Right cardiac atrium (tissue), 5 donors: ENCODE data around the gene ZNF506. TPM values are rescaled to one million over a fixed set of nuclear protein-coding genes. Genes with fewer than 3 reads are reported as not detected.
"Not testable (repeated sequence)": the region's sequence is repeated elsewhere in the genome, so short reads cannot be mapped to it uniquely, and the experiment has no call there.

ENCODE experiments used
- ATAC-seq, 2 donors: fragments of 200-7000 bp; cut with Tn5 transposase; one replicate each; pipeline versions ENCODE4 v1.8.0 to v1.9.1; 2020; ENCODE audit warnings: moderate library complexity in 2 of 2, mild to moderate bottlenecking in 1 of 2
- DNase-seq, 3 donors: peaks; one replicate each; pipeline ENCODE4 v3.0.0-alpha.2; 2020
- H3K27ac ChIP-seq: one replicate; pipeline ENCODE4 v1.5.1; 2013; ENCODE audit warnings: mild to moderate bottlenecking, low read length, control low read depth, moderate library complexity
- H3K27me3 ChIP-seq: one replicate; pipeline ENCODE4 v1.6.1; 2013; ENCODE audit not compliant: control insufficient read depth, insufficient read depth
- H3K4me1 ChIP-seq: one replicate; pipeline ENCODE4 v1.6.1; 2013; ENCODE audit warnings: low read length; ENCODE audit not compliant: control insufficient read depth, insufficient read depth
- H3K4me3 ChIP-seq: one replicate; pipeline ENCODE4 v1.5.1; 2013; ENCODE audit warnings: low read length, control low read depth
- H3K9me3 ChIP-seq: one replicate; pipeline ENCODE4 v1.6.1; 2013; ENCODE audit warnings: low read length; ENCODE audit not compliant: control insufficient read depth
- whole genome bisulfite sequencing: extraction: QIAGEN DNeasy Blood & Tissue Kit; methylation state at CpG from one replicate; pipeline ENCODE4 v1.1.7; 2013; 5-methylcytosine and 5-hydroxymethylcytosine counted together
- intact Hi-C, 4 donors: fragments of 100-400 bp; cut with DNase I; formaldehyde crosslinking; loops; one replicate each; pipeline versions ENCODE4 v1.11.0 to v1.14.0; 2022 to 2023
- polyA plus RNA-seq: library from polyadenylated mRNA; stranded (reverse); fragments of 200-250 nt; gene quantifications from one replicate; pipeline ENCODE4 v1.2.3, GENCODE V29; 2013
- total RNA-seq, 4 donors: library from RNA; stranded (reverse); fragmentation: NEBNext Ultra II Directional; extraction: Animal tissue kit (Norgen Biotek cat#: 25700); gene quantifications; one replicate each; pipeline ENCODE4 v1.2.1, GENCODE V29; 2021
- donor health status: healthy with polysubstance abuse.
- donor health status: DM: no; HTN: yes; CAD: no.
- donor health status: DM: no; HTN: no; CAD: no.
- donor health status: DM: no; HTN: yes; CAD: no; lungs with severe emphysema.
- donor health status: DM: yes; HTN: yes; CAD: no.

The ZNF506 gene
- total and polyA plus RNA-seq, 5 donors: 6.6 to 17.4 (median 14.9) TPM

- Histone ChIP-seq H3K9me3 (no peaks in the 10 kb centered on the region), H3K27me3 (no peaks in the 10 kb centered on the region), H3K4me1 (no peaks in the 10 kb centered on the region), H3K4me3 (no peak overlapping the region), H3K27ac (no peak overlapping the region)
- intact Hi-C loops: no loop called here
- no peak for DNase-seq
- 91% methylated on average over 11 of the region's 11 CpGs for WGBS
- no peak for ATAC-seq
Measured at GRCh38 chr19:19826875-19827274, 5.3 kb upstream of the ZNF506 start.

GRCh38 chr19:19823916-19824315 lies 2.4 kb upstream of the ZNF506 start:
- DNase-seq (no peak), ATAC-seq (no peak)
- Histone ChIP-seq H3K4me1 (no peaks in the 10 kb centered on the region), H3K27ac (no peak overlapping the region), H3K4me3 (no peak overlapping the region), H3K27me3 (no peaks in the 10 kb centered on the region), H3K9me3 (no peaks in the 10 kb centered on the region)
- WGBS: 80% methylated on average over 2 of the region's 2 CpGs
- intact Hi-C loops: no loop called here

- H3K4me3 ChIP-seq: peak overlapping the region; percentile 71
- ATAC-seq (peak; percentile 11 to 38), DNase-seq (peak in 2 of 3 donors; percentile 25 to 53)
- peak overlapping the region; percentile 62 for H3K27ac ChIP-seq
- intact Hi-C loops, H3K27me3 ChIP-seq, H3K4me1 ChIP-seq, H3K9me3 ChIP-seq: not testable (repeated sequence)
- WGBS: 3% methylated on average over 11 of the region's 11 CpGs
Measured at GRCh38 chr19:19821976-19822375, 426 bp upstream of the ZNF506 start.

- Histone ChIP-seq H3K4me1 (no peaks in the 10 kb centered on the region), H3K4me3 (peak overlapping the region; percentile 71), H3K9me3 (no peaks in the 10 kb centered on the region), H3K27me3 (no peaks in the 10 kb centered on the region), H3K27ac (peak overlapping the region; percentile 97)
- 9% methylated on average over 17 of the region's 17 CpGs for WGBS
- intact Hi-C loops: no loop called here
- ATAC-seq (no peak), DNase-seq (no peak)
Measured at GRCh38 chr19:19820774-19821320, 703 bp downstream of the ZNF506 start.

- H3K4me1 ChIP-seq: peaks cover 1% of the 10 kb centered on the region
- intact Hi-C loops: no loop called here
- no peaks in the 10 kb centered on the region for H3K9me3 ChIP-seq
- H3K4me3 ChIP-seq: no peak overlapping the region
- no peak overlapping the region for H3K27ac ChIP-seq
- 68% methylated on average over 3 of the region's 3 CpGs for WGBS
- DNase-seq: no peak
- no peak for ATAC-seq
- no peaks in the 10 kb centered on the region for H3K27me3 ChIP-seq
Measured at GRCh38 chr19:19817357-19817756, 4.2 kb downstream of the ZNF506 start.

- Histone ChIP-seq H3K27me3 (no peaks in the 10 kb centered on the region), H3K27ac (no peak overlapping the region), H3K4me3 (no peak overlapping the region), H3K4me1 (peaks cover 3% of the 10 kb centered on the region), H3K9me3 (no peaks in the 10 kb centered on the region)
- ATAC-seq (peak; percentile 32 to 69), DNase-seq (peak; percentile 66 to 88 (median 71))
- 57% methylated on average over 9 of the region's 9 CpGs for WGBS
- intact Hi-C loops: no loop called here
Measured at GRCh38 chr19:19816679-19817078, 4.9 kb downstream of the ZNF506 start.

- H3K4me1 ChIP-seq, intact Hi-C loops, H3K27me3 ChIP-seq, DNase-seq, H3K4me3 ChIP-seq, H3K27ac ChIP-seq, H3K9me3 ChIP-seq, ATAC-seq: not testable (repeated sequence)
- 83% methylated on average over 1 of the region's 1 CpG for WGBS
Measured at GRCh38 chr19:19811999-19812398, 9.6 kb downstream of the ZNF506 start.

GRCh38 chr19:19805480-19805879 lies 16.1 kb downstream of the ZNF506 start:
- WGBS: 44% methylated on average over 1 of the region's 1 CpG
- Histone ChIP-seq H3K27ac (no peak overlapping the region), H3K27me3 (no peaks in the 10 kb centered on the region), H3K4me3 (no peak overlapping the region), H3K9me3 (no peaks in the 10 kb centered on the region), H3K4me1 (no peaks in the 10 kb centered on the region)
- no peak for DNase-seq
- ATAC-seq: no peak
- intact Hi-C loops: no loop called here

GRCh38 chr19:19788015-19788414 lies 33.5 kb downstream of the ZNF506 start:
- no peak overlapping the region for H3K4me3 ChIP-seq
- DNase-seq (no peak), ATAC-seq (no peak)
- H3K27me3 ChIP-seq: no peaks in the 10 kb centered on the region
- H3K9me3 ChIP-seq: no peaks in the 10 kb centered on the region
- WGBS: 86% methylated on average over 1 of the region's 1 CpG
- intact Hi-C loops: no loop called here
- no peak overlapping the region for H3K27ac ChIP-seq
- H3K4me1 ChIP-seq: no peaks in the 10 kb centered on the region

GRCh38 chr19:19785476-19785875 lies 36.1 kb downstream of the ZNF506 start:
- WGBS: 97% methylated on average over 19 of the region's 19 CpGs
- intact Hi-C loops, DNase-seq: not testable (repeated sequence)

GRCh38 chr19:19782783-19783182 lies 38.8 kb downstream of the ZNF506 start:
- Histone ChIP-seq H3K9me3 (no peaks in the 10 kb centered on the region), H3K4me3 (no peak overlapping the region), H3K4me1 (peaks cover 3% of the 10 kb centered on the region), H3K27me3 (no peaks in the 10 kb centered on the region), H3K27ac (no peak overlapping the region)
- 78% methylated on average over 2 of the region's 2 CpGs for WGBS
- DNase-seq: no peak
- ATAC-seq: no peak
- intact Hi-C loops: no loop called here

More at GRCh38 chr19:19785476-19785875, 36.1 kb downstream of the ZNF506 start:
- not testable (repeated sequence) for H3K27me3 ChIP-seq, H3K4me3 ChIP-seq, H3K4me1 ChIP-seq, H3K9me3 ChIP-seq, ATAC-seq, H3K27ac ChIP-seq

GRCh38 chr19:19781791-19782190 lies 39.8 kb downstream of the ZNF506 start:
- H3K27ac ChIP-seq, H3K4me1 ChIP-seq, DNase-seq, H3K4me3 ChIP-seq, H3K9me3 ChIP-seq, H3K27me3 ChIP-seq, ATAC-seq, intact Hi-C loops: not testable (repeated sequence)
- 59% methylated on average over 6 of the region's 6 CpGs for WGBS
